T-helper 1 cell (primary cell): ENCODE data around the gene RPS15.

ENCODE experiments used
- DNase-seq, 5 donors: peaks; one replicate each; pipeline ENCODE4 v3.0.0-alpha.2; 2012 to 2020

RPS15 gene

DNA sequence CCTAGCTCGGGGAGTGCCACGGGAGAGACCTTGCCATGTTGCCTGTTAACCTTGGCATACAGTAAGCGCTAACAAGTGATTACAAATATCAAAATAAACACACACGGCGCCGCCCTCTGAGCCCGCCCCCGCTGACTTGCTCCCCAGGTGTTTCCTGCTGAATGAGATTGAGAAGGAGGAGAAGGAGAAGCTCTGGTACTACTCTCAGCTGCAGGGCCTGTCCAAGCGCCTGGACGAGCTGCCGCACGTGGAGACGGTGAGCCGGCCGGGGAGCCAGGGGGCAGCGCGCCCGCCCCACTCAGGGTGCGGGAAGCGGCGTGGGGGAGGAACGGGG is 16.8 kb downstream of the RPS15 start:
- no peak for DNase-seq

DNA sequence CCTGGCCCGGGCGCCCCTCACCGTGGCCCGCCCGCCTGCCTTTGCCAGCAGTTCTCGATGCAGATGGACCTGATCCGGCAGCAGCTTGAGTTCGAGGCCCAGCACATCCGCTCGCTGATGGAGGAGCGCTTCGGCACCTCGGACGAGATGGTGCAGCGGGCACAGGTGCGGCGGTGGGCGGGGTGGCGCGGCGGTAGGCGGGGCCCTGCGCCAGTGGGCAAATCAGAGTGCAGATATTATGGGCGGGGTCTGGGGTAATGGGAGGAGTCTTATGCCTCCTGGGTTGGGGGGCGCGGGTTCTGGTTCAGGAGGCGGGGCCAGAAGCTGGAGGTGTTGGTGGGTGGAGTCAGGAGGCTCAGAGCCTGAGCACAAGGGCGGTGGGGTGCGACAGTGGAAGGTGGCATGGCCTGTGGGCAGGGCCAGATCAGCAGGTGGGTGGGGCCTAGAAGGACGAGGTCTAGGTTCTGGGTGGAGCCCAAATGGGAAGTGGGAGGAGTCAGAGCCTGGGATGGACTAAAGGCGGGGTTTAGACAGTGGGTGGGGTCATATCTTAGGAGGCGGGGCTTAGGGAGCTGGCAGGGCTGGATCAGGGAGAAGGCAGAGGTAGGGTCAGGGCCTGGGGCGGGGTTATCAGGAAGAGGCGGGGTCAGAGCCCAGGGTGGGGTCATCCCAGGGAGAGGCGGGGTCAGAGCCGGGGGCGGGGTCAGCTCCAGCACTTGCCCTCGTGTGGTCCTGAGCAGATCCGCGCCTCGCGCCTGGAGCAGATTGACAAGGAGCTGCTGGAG is 17.3 kb downstream of the RPS15 start:
- DNase-seq = peak in 4 of 5 donors; percentile 39 to 70 (median 50)

GRCh38 chr19:1456121-1456900 is 18.1 kb downstream of the RPS15 start:
- no peak for DNase-seq

- no peak for DNase-seq
Observed at GRCh38 chr19:1457031-1457739, 19.0 kb downstream of the RPS15 start.

GRCh38 chr19:1457892-1458291 is 19.7 kb downstream of the RPS15 start:
- DNase-seq = no peak

DNA sequence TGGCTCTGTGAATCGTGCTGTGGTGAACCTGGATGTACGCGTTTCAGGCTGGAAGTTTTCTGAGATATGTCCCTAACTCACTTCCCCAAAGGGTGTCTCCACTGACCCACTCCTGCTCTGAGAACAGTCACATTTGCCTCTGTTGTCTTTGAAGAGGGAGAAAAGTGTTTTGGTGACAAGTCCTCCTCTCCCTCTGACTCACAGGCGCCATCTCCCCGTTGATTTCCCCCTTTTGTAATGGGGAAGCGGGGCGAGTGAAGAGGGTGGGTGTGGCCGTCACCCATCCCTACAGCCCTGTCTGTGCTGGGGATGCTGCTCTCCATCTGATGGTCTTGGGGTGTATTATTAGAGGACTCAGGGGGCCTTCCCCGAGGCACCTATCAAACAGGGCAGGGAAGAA is 21.3 kb downstream of the RPS15 start:
- DNase-seq = no peak

DNA sequence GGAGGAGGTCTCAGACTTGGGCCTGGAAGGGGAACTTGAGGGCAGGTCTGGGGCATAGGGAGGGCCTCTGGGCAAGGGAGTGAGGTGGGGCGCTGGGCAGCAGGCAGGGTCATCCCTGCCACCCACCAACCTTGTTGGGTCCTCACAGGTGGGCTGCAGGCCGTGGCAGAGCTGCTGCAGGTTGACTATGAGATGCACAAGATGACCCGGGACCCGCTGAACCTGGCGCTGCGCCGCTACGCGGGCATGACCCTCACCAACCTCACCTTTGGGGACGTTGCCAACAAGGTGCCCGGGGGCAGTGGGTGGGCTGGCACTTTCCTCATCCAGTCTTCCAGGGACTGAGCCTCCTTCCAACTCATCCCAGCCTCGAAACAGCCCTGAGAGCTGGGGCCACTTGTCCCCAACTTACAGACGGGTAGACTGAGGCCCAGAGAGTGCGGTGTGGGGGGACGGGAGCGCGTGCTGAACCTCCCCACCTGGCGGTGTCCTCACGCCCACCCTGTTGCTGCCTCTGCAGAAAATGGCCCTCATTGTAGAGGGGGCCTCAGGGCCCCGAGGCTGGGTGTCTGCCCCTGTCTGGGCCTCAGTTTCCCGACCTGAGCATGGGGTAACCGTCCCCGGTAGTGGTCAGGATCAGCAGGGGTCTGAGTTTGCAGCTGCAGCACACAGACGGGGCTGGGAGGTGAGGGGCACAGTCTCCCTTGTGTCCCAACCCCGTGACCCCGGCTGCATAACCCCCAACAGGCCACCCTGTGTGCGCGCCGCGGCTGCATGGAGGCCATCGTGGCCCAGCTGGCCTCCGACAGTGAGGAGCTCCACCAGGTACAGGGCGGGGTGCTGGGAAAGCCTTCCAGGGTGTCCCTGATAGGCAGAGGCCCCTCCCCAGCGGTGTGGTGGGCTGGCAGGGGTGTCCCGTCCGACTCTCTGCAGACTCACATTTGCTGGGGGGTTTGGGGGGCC is 22.1 kb downstream of the RPS15 start:
- no peak for DNase-seq

GRCh38 chr19:1461862-1462261 is 23.7 kb downstream of the RPS15 start:
- no peak for DNase-seq

GRCh38 chr19:1465191-1466016 is 27.2 kb downstream of the RPS15 start:
- DNase-seq = peak in 1 of 5 donors; percentile 39

GRCh38 chr19:1466018-1466460 is 27.8 kb downstream of the RPS15 start:
- no peak for DNase-seq

DNA sequence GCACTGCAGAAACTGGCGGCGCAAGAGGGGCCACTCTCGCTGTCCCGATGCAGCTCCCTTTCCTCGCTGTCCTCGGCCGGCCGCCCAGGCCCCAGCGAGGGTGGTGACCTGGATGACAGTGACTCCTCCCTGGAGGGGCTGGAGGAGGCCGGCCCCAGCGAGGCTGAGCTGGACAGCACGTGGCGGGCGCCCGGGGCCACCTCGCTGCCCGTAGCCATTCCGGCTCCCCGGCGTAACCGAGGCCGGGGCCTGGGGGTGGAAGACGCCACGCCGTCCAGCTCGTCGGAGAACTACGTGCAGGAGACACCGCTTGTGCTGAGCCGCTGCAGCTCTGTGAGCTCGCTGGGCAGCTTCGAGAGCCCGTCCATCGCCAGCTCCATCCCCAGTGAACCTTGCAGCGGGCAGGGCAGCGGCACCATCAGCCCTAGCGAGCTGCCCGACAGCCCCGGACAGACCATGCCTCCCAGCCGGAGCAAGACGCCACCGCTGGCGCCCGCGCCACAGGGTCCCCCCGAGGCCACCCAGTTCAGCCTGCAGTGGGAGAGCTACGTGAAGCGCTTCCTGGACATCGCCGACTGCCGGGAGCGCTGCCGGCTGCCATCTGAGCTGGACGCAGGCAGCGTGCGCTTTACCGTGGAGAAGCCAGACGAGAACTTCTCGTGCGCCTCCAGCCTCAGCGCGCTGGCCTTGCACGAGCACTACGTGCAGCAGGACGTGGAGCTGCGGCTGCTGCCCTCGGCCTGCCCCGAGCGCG is 28.4 kb downstream of the RPS15 start:
- no peak for DNase-seq

GRCh38 chr19:1467215-1467489 is 29.0 kb downstream of the RPS15 start:
- DNase-seq = no peak

GRCh38 chr19:1467490-1468273 is 29.5 kb downstream of the RPS15 start:
- no peak for DNase-seq

- DNase-seq = no peak
Observed at GRCh38 chr19:1468274-1468820, 30.2 kb downstream of the RPS15 start.

DNA sequence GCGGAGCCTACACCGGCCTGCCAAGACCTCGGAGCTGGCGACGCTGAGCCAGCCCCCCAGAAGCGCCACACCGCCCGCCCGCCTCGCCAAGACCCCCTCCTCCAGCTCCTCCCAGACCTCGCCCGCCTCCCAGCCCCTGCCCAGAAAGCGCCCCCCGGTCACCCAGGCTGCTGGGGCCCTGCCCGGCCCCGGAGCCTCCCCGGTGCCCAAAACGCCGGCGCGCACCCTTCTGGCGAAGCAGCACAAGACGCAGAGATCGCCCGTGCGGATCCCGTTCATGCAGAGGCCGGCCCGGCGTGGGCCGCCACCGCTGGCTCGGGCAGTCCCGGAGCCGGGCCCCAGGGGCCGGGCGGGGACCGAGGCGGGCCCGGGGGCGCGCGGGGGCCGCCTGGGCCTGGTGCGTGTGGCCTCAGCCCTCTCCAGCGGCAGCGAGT is 30.6 kb downstream of the RPS15 start:
- no peak for DNase-seq

GRCh38 chr19:1469255-1470054 is 31.3 kb downstream of the RPS15 start:
- DNase-seq = no peak

DNA sequence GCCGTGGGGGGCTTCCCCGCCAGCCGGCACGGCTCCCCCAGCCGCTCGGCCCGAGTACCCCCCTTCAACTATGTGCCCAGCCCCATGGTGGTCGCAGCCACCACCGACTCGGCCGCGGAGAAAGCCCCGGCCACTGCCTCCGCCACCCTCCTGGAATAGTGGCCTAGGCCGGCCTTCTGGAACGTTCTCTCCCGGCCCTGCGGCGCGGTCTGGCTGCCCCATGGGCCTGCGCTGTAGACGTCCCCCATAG is 31.8 kb downstream of the RPS15 start:
- DNase-seq = no peak

DNA sequence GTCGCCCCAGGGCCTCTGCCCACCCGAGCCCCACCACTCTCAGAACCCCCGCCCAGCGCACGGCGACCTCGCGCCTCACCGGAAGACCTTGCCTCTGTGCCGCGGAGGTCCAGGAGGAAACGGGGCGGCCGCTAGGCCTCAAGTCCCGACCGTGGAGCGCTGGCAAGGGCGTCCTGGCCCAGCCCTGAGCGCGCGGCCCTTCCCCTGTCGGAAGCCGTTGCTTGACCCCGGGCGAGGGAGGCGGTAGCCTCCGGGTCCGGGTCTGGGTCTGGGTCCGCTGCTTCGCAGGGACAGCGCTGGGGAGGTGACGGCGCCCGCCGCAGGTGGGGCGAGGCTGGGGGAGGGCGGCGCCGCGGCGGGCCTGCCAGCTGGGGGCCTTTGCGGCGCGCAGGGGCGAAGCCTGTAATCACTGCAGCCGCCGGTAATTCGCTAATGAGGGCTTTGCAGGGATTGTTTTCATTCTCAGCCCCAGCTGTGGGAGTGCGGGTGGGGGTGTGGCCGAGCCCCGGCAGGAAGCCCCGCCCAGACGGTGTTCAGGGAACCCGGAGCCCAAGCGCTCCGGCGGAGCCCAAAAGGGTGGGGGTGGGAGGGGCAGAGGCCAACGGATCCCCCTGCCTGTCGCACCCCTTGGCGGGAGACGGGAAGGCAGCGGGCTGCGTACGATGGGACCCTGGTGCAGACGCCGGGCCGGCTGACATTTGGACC is 32.3 kb downstream of the RPS15 start:
- peak; percentile 51 to 71 (median 61) for DNase-seq
